Panc1 (cell line): ENCODE data around the gene SH3PXD2A.

Experiments used
- CTCF ChIP-seq: fragments of 450-650 bp; IDR thresholded peaks from 2 replicates; pipeline ENCODE4 v1.5.1; 2017; ENCODE audit warnings: mild to moderate bottlenecking
- POLR2AphosphoS5 ChIP-seq: IDR thresholded peaks from 2 replicates; pipeline ENCODE4 v1.6.1; 2012; ENCODE audit warnings: mild to moderate bottlenecking, low read depth, low read length, moderate library complexity
- REST ChIP-seq, 2 experiments: IDR thresholded peaks; 2 replicates each; pipeline ENCODE4 v1.6.1; 2011 to 2012; ENCODE audit warnings: low read depth in 2 of 2, control low read depth in 1 of 2, low read length in 1 of 2, mild to moderate bottlenecking in 1 of 2, moderate library complexity in 1 of 2; ENCODE audit not compliant: insufficient read depth in 1 of 2

- no peak for TF ChIP-seq CTCF
- TF ChIP-seq REST (IDR thresholded peaks at IDR 0.05; ENCODE audit: insufficient read depth in 1 of 2, low read depth in 2 of 2, low read length in 1 of 2): no peak
- no peak for TF ChIP-seq POLR2AphosphoS5
These were observed 278.5 kb downstream of the SH3PXD2A start for GRCh38 chr10:103576862-103577261.
